ENCODE data around the gene XYLT1. TPM values are rescaled to one million over a fixed set of nuclear protein-coding genes. Genes with fewer than 3 reads are reported as not detected.

Gene XYLT1
- total and polyA plus RNA-seq, 2 of the 8 experiments (the other 6 are each of a cell fraction or from before 2014, with no cell fraction given): 6.6 to 25.4 TPM

DNA sequence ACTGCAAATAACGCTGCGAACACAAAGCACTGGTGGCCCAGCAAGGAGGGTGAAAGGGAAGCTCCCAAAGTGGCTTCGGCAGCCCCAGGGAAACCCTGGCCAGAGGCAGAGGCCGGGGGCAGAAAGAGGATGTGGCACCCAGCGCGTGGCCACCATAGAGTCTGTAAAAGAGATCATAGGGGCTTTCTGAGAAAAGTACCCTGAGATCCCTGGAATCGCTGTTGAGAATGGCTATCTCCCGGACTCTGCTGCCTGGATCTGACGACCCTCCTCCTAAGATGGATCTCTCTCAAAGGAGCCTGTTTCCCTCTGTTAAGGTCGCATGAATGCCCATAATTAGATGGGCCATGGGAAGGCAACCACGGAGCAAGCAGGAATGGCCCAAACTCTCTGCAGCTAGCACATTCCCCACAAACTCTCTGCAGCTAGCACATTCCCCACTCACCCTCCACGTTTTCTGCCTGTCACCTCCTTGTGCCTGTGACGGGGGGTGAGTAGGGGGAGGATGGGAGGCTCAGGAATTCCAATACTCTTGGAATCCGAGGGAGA, 364.4 kb downstream of the XYLT1 start:
- Histone ChIP-seq H3K9me3 (ENCODE audit: insufficient read depth in 2 of 2, low read depth in 1 of 2, low read length in 1 of 2) (peaks cover 0 to 3% of the 10 kb centered on the region in 2 experiments; a peak in 1 of 4 replicates), H4K20me1 (replicated peaks in 1 of 2; ENCODE audit: control insufficient read depth in 1 of 2, insufficient read depth in 2 of 2, low read length in 2 of 2) (no peaks in the 10 kb centered on the region), H3K79me1 (ENCODE audit: low read depth, low read length) (no peaks in the 10 kb centered on the region), H4K5ac (ENCODE audit: insufficient read length, low read depth, low read length) (no peak overlapping the region), H3K23me2 (ENCODE audit: low read depth, low read length) (no peaks in the 10 kb centered on the region), H3K36me3 (ENCODE audit: control insufficient read depth in 2 of 4, insufficient read depth in 4 of 4, low read length in 3 of 4) (no peaks in the 10 kb centered on the region; a peak in 1 of 8 replicates), H4K91ac (replicated peaks; ENCODE audit: insufficient read length, low read length) (no peak overlapping the region), H3K56ac (replicated peaks; ENCODE audit: insufficient read length, low read depth, low read length) (no peak overlapping the region), H4K8ac (ENCODE audit: extremely low read depth, insufficient read depth, low read length) (no peak overlapping the region), H3K9ac (replicated peaks in 1 of 4; ENCODE audit: extremely low read depth in 1 of 4, low read depth in 3 of 4, low read length in 3 of 4) (no peak overlapping the region), H3K4ac (replicated peaks; ENCODE audit: insufficient read length, low read depth, low read length) (no peak overlapping the region), H2AK5ac (ENCODE audit: low read depth, low read length) (no peak overlapping the region), H3K4me3 (ENCODE audit: extremely low read depth in 1 of 4, insufficient read depth in 2 of 4, low read depth in 3 of 4, low read length in 4 of 4) (no peak overlapping the region), H2BK15ac (ENCODE audit: low read length) (no peak overlapping the region), H2BK120ac (replicated peaks; ENCODE audit: low read depth, low read length) (no peak overlapping the region), H3K27me3 (replicated peaks in 1 of 4; ENCODE audit: control insufficient read depth in 3 of 4, extremely low read depth in 1 of 4, insufficient read depth in 3 of 4, low read length in 3 of 4) (no peaks in the 10 kb centered on the region), H2BK5ac (ENCODE audit: low read depth, low read length) (no peak overlapping the region), H3K23ac (ENCODE audit: insufficient read length) (no peak overlapping the region), H3K18ac (ENCODE audit: extremely low read depth, low read length) (no peak overlapping the region), H2BK20ac (ENCODE audit: low read length) (no peak overlapping the region), H3K79me2 (ENCODE audit: control insufficient read depth in 1 of 2, insufficient read depth in 2 of 2, low read length in 2 of 2) (no peaks in the 10 kb centered on the region), H3K14ac (ENCODE audit: insufficient read length) (no peak overlapping the region), H3K27ac (ENCODE audit: low read depth, low read length) (no peak overlapping the region), H2BK12ac (ENCODE audit: low read depth, low read length) (no peak overlapping the region), H3K4me2 (ENCODE audit: insufficient read depth in 1 of 2, low read depth in 2 of 2, low read length in 2 of 2) (no peak overlapping the region), H3K4me1 (replicated peaks in 1 of 4; ENCODE audit: control insufficient read depth in 3 of 4, insufficient read depth in 4 of 4, low read length in 3 of 4) (peaks cover 0 to 9% (median 6%) of the 10 kb centered on the region in 4 experiments; a peak in 6 of 7 replicates), H2AFZ (ENCODE audit: low read length) (no peak overlapping the region)
- WGBS, 2 experiments (ENCODE audit: extremely low coverage in 1 of 2, insufficient coverage in 1 of 2, insufficient read length in 1 of 2, insufficient replicate concordance in 2 of 2, low coverage in 1 of 2, low lambda C conversion rate in 2 of 2, missing lambda C conversion rate in 1 of 2): 83% methylated on average over 14 of the region's 14 CpGs; no CpG with 5 or more reads in 1 of the 2 experiments
- peak; percentile 62; the same call in 1 of the 2 replicates for TF ChIP-seq TEAD4 (IDR thresholded peaks at IDR 0.05; ENCODE audit: low read depth, low read length)
- no peak for TF ChIP-seq KDM1A (IDR thresholded peaks at IDR 0.05; ENCODE audit: borderline replicate concordance, low read length)
- TF ChIP-seq, protein P1, sequence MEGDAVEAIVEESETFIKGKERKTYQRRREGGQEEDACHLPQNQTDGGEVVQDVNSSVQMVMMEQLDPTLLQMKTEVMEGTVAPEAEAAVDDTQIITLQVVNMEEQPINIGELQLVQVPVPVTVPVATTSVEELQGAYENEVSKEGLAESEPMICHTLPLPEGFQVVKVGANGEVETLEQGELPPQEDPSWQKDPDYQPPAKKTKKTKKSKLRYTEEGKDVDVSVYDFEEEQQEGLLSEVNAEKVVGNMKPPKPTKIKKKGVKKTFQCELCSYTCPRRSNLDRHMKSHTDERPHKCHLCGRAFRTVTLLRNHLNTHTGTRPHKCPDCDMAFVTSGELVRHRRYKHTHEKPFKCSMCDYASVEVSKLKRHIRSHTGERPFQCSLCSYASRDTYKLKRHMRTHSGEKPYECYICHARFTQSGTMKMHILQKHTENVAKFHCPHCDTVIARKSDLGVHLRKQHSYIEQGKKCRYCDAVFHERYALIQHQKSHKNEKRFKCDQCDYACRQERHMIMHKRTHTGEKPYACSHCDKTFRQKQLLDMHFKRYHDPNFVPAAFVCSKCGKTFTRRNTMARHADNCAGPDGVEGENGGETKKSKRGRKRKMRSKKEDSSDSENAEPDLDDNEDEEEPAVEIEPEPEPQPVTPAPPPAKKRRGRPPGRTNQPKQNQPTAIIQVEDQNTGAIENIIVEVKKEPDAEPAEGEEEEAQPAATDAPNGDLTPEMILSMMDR (IDR thresholded peaks at IDR 0.05; ENCODE audit: control extremely low read depth in 1 of 3, insufficient read depth in 1 of 3, low read depth in 1 of 3, low read length in 3 of 3): no peak
- no peak for TF ChIP-seq EP300 (IDR thresholded peaks at IDR 0.05; ENCODE audit: borderline replicate concordance in 1 of 2, low read depth in 2 of 2, low read length in 2 of 2)
- no peak for TF ChIP-seq JUN (IDR thresholded peaks at IDR 0.05; ENCODE audit: low read depth, low read length)
- no peak for TF ChIP-seq BCL11A (IDR thresholded peaks at IDR 0.05; ENCODE audit: low read depth in 2 of 2, low read length in 2 of 2)
- TF ChIP-seq CBX8 (IDR thresholded peaks at IDR 0.05; ENCODE audit: borderline replicate concordance, low read depth, low read length): no peak
- ChIA-PET CTCF (ENCODE audit: partially characterized antibody) (interaction anchor here (1.0 to 1.3 kb wide), 2 partner anchors 14 to 321 kb away, joined by 3 read pairs; no protein-coding TSS in a partner anchor), POLR2A (ENCODE audit: partially characterized antibody) (interaction anchor here (0.6 to 2.0 kb wide), 5 partner anchors 9 to 74 kb away, joined by 3 to 6 read pairs (median 4); no protein-coding TSS in a partner anchor)
- FAIRE-seq (no peak), DNase-seq (ENCODE audit: low read depth in 1 of 2, low spot score in 2 of 2) (no peak)

Data from H1 (cell line).